ENCODE results near the gene FLT4. TPM values are rescaled to one million over a fixed set of nuclear protein-coding genes. Genes with fewer than 3 reads are reported as not detected.

The FLT4 gene
- total and polyA plus RNA-seq, 9 of the 15 experiments (the other 6 are each of a cell fraction or from before 2014, with no cell fraction given), result 0.01 to 0.42 (median 0.14) TPM; not detected in 2

- TF ChIP-seq DMBX1 (CRISPR knock-in tag; IDR thresholded peaks at IDR 0.05; ENCODE audit: borderline replicate concordance) (no peak), KLF6 (CRISPR knock-in tag; IDR thresholded peaks at IDR 0.05; ENCODE audit: borderline replicate concordance) (no peak), ZNF668 (CRISPR knock-in tag; IDR thresholded peaks at IDR 0.05) (no peak), ZNF589 (CRISPR knock-in tag; IDR thresholded peaks at IDR 0.05; ENCODE audit: low read depth) (no peak; the same call in 1 of the 2 replicates), SOX6 (IDR thresholded peaks at IDR 0.05) (peak; percentile 97), ZNF639 (CRISPR knock-in tag; conservative IDR thresholded peaks at IDR 0.05 in 1 of 2, IDR thresholded peaks at IDR 0.05 in 1 of 2) (peak in 1 of 2 experiments; percentile 51; a peak in 1 of 4 replicates), TCF7 (IDR thresholded peaks at IDR 0.05; ENCODE audit: borderline replicate concordance) (no peak), FOXA3 (CRISPR knock-in tag; conservative IDR thresholded peaks at IDR 0.05 in 1 of 2, IDR thresholded peaks at IDR 0.05 in 1 of 2) (no peak), THAP12 (CRISPR knock-in tag; IDR thresholded peaks at IDR 0.05) (no peak), FOSL1 (tag; conservative IDR thresholded peaks at IDR 0.05) (peak; percentile 57), MYBL2 (IDR thresholded peaks at IDR 0.05; ENCODE audit: low read depth) (no peak), MYBL2 (CRISPR knock-in tag; IDR thresholded peaks at IDR 0.05; ENCODE audit: borderline replicate concordance) (no peak), HNRNPUL1 (IDR thresholded peaks at IDR 0.05; ENCODE audit: low read length) (no peak), SMARCE1 (IDR thresholded peaks at IDR 0.05) (peak; percentile 86), ZBTB43 (CRISPR knock-in tag; IDR thresholded peaks at IDR 0.05) (no peak), ZBTB5 (IDR thresholded peaks at IDR 0.05) (no peak), TFE3 (CRISPR knock-in tag; IDR thresholded peaks at IDR 0.05) (no peak), SIN3B (IDR thresholded peaks at IDR 0.05; ENCODE audit: low read depth) (no peak), XRCC5 (IDR thresholded peaks at IDR 0.05; ENCODE audit: low read depth, low read length) (no peak), HOXB6 (CRISPR knock-in tag; IDR thresholded peaks at IDR 0.05; ENCODE audit: borderline replicate concordance) (no peak)
These were observed 95.9 kb downstream of the FLT4 start (continued) for GRCh38 chr5:180553530-180553929.
